CD4-positive, alpha-beta T cell treated with Interleukin-17A for 4 hours (primary cell): ENCODE results near the gene TMEM209.
A peak's percentile ranks its signal among the peaks of the same experiment; 100 is the strongest.
"Not testable (repeated sequence)": the region's sequence is repeated elsewhere in the genome, so short reads cannot be mapped to it uniquely, and the experiment has no call there.

ENCODE experiments used
- DNase-seq: peaks from one replicate; pipeline ENCODE4 v3.0.0-alpha.2; 2020; ENCODE audit warnings: mixed read lengths

Gene TMEM209

GRCh38 chr7:130157700-130158099 is 47.5 kb downstream of the TMEM209 start:
- no peak for DNase-seq

- DNase-seq: no peak
These were observed 49.1 kb downstream of the TMEM209 start for GRCh38 chr7:130156140-130156539.

GRCh38 chr7:130154501-130155317 is 50.5 kb downstream of the TMEM209 start:
- DNase-seq: no peak

GRCh38 chr7:130154131-130154500 is 51.1 kb downstream of the TMEM209 start:
- no peak for DNase-seq

- no peak for DNase-seq
These were observed 51.8 kb downstream of the TMEM209 start for GRCh38 chr7:130153211-130153908.

- no peak for DNase-seq
These were observed 52.6 kb downstream of the TMEM209 start for GRCh38 chr7:130152493-130153210.

GRCh38 chr7:130151591-130152492 is 53.4 kb downstream of the TMEM209 start:
- DNase-seq: peak; percentile 28

- DNase-seq: no peak
These were observed 54.6 kb downstream of the TMEM209 start for GRCh38 chr7:130150587-130150986.

- DNase-seq: no peak
These were observed 55.7 kb downstream of the TMEM209 start for GRCh38 chr7:130149281-130150139.

- no peak for DNase-seq
These were observed 56.6 kb downstream of the TMEM209 start for GRCh38 chr7:130148561-130148960.

GRCh38 chr7:130147710-130148325 is 57.4 kb downstream of the TMEM209 start:
- no peak for DNase-seq

GRCh38 chr7:130146693-130147405 is 58.4 kb downstream of the TMEM209 start:
- DNase-seq: no peak

- not testable (repeated sequence) for DNase-seq
These were observed 59.1 kb downstream of the TMEM209 start for GRCh38 chr7:130146142-130146541.

- DNase-seq: no peak
These were observed 59.6 kb downstream of the TMEM209 start for GRCh38 chr7:130145424-130146100.

- no peak for DNase-seq
These were observed 60.7 kb downstream of the TMEM209 start for GRCh38 chr7:130144312-130145171.

- no peak for DNase-seq
These were observed 61.3 kb downstream of the TMEM209 start for GRCh38 chr7:130143986-130144311.

GRCh38 chr7:130143334-130143732 is 61.9 kb downstream of the TMEM209 start:
- DNase-seq: no peak

- DNase-seq: no peak
These were observed 62.4 kb downstream of the TMEM209 start for GRCh38 chr7:130142654-130143333.
